Measurements from ENCODE around the gene CADM1. TPM values are rescaled to one million over a fixed set of nuclear protein-coding genes. Genes with fewer than 3 reads are reported as not detected.

CADM1 gene
- total RNA-seq, 1 experiment from 2014 or later: 46.9 TPM

GRCh38 chr11:115446214-115446613 lies 58.0 kb downstream of the CADM1 start:
- no peak for DNase-seq (ENCODE audit: low spot score)

- DNase-seq (ENCODE audit: low spot score): no peak
These were observed 59.7 kb downstream of the CADM1 start for GRCh38 chr11:115444542-115444941.

GRCh38 chr11:115439969-115440540 lies 64.2 kb downstream of the CADM1 start:
- DNase-seq (ENCODE audit: low spot score): no peak

GRCh38 chr11:115439385-115439784 lies 64.8 kb downstream of the CADM1 start:
- no peak for DNase-seq (ENCODE audit: low spot score)

GRCh38 chr11:115437902-115438575 lies 66.2 kb downstream of the CADM1 start:
- DNase-seq (ENCODE audit: low spot score): no peak

GRCh38 chr11:115430345-115430744 lies 73.9 kb downstream of the CADM1 start:
- no peak for DNase-seq (ENCODE audit: low spot score)

- no peak for DNase-seq (ENCODE audit: low spot score)
These were observed 75.9 kb downstream of the CADM1 start for GRCh38 chr11:115428306-115428705.

- DNase-seq (ENCODE audit: low spot score): no peak
These were observed 78.4 kb downstream of the CADM1 start for GRCh38 chr11:115425816-115426215.

GRCh38 chr11:115425250-115425649 lies 79.0 kb downstream of the CADM1 start:
- no peak for DNase-seq (ENCODE audit: low spot score)

GRCh38 chr11:115423728-115424459 lies 80.3 kb downstream of the CADM1 start:
- DNase-seq (ENCODE audit: low spot score): no peak

- DNase-seq (ENCODE audit: low spot score): no peak
These were observed 82.1 kb downstream of the CADM1 start for GRCh38 chr11:115421992-115422689.

- DNase-seq (ENCODE audit: low spot score): no peak
These were observed 82.7 kb downstream of the CADM1 start for GRCh38 chr11:115421352-115421991.

GRCh38 chr11:115420505-115420904 lies 83.7 kb downstream of the CADM1 start:
- no peak for DNase-seq (ENCODE audit: low spot score)

- no peak for DNase-seq (ENCODE audit: low spot score)
These were observed 85.6 kb downstream of the CADM1 start for GRCh38 chr11:115418626-115419025.

GRCh38 chr11:115418081-115418480 lies 86.1 kb downstream of the CADM1 start:
- DNase-seq (ENCODE audit: low spot score): no peak

GRCh38 chr11:115411120-115411519 lies 93.1 kb downstream of the CADM1 start:
- no peak for DNase-seq (ENCODE audit: low spot score)

- DNase-seq (ENCODE audit: low spot score): peak; percentile 17
These were observed 94.5 kb downstream of the CADM1 start for GRCh38 chr11:115409691-115410220.

- DNase-seq (ENCODE audit: low spot score): no peak
These were observed 95.0 kb downstream of the CADM1 start for GRCh38 chr11:115409116-115409670.

GRCh38 chr11:115408036-115408921 lies 95.9 kb downstream of the CADM1 start:
- DNase-seq (ENCODE audit: low spot score): no peak

GRCh38 chr11:115407496-115407895 lies 96.7 kb downstream of the CADM1 start:
- no peak for DNase-seq (ENCODE audit: low spot score)
